Pancreas (tissue), 10 donors: ENCODE data around the gene RNF41. TPM values are rescaled to one million over a fixed set of nuclear protein-coding genes. Genes with fewer than 3 reads are reported as not detected.
"Not testable (repeated sequence)": the region's sequence is repeated elsewhere in the genome, so short reads cannot be mapped to it uniquely, and the experiment has no call there.

Experiments used
- ATAC-seq, 4 donors: fragments of 200-7000 bp; cut with Tn5 transposase; one replicate each; pipeline versions ENCODE4 v1.8.0 to v1.9.1; 2020; ENCODE audit warnings: mild to moderate bottlenecking in 4 of 4, moderate library complexity in 4 of 4
- DNase-seq, 6 donors: peaks; one replicate each; pipeline ENCODE4 v3.0.0-alpha.2; 2020
- FAIRE-seq: peaks from 2 replicates; lab custom pipeline; 2012; peaks lifted over from hg19 to GRCh38; lab: Jason Lieb, UNC
- H3K27ac ChIP-seq, 4 donors: fragments of 200-600 bp; sonication (generic); 1 replicate in 3 of 4; 2 replicates in 1 of 4; pipeline versions ENCODE4 v1.5.0 to v1.8.0; 2020
- H3K27me3 ChIP-seq, 4 donors: fragments of 200-600 bp; one replicate each; pipeline ENCODE4 v1.8.0; 2021
- H3K36me3 ChIP-seq, 3 donors: fragments of 200-600 bp; sonication (generic) in 1 of 3; one replicate each; pipeline versions ENCODE4 v1.5.0 to v1.8.0; 2020 to 2021
- H3K4me1 ChIP-seq, 3 donors: fragments of 200-600 bp; one replicate each; pipeline ENCODE4 v1.8.0; 2021
- H3K4me3 ChIP-seq, 4 donors: fragments of 200-600 bp; sonication (generic) in 2 of 4; one replicate each; pipeline versions ENCODE4 v1.5.0 to v1.8.0; 2020 to 2021
- H3K9me3 ChIP-seq, 4 donors: fragments of 200-600 bp; one replicate each; pipeline ENCODE4 v1.8.0; 2021
- WGBS, 2 donors: extraction: QIAGEN DNeasy Blood & Tissue Kit; methylation state at CpG; one replicate each; pipeline ENCODE4 v1.1.7; 2013; 5-methylcytosine and 5-hydroxymethylcytosine counted together
- intact Hi-C, 3 donors: fragments of 100-400 bp; cut with DNase I; formaldehyde crosslinking; loops; one replicate each; pipeline versions ENCODE4 v1.11.1 to v1.14.2; 2022
- polyA plus RNA-seq, 2 donors: library from polyadenylated mRNA; stranded (reverse); fragments of 200-250 nt; gene quantifications; one replicate each; pipeline ENCODE4 v1.2.3, GENCODE V29; 2013
- total RNA-seq, 6 donors: library from RNA; stranded (reverse); fragmentation: NEBNext Ultra II Directional in 4 of 6; extraction: Animal tissue kit (Norgen Biotek cat#: 25700) in 4 of 6; gene quantifications; one replicate each; pipeline versions ENCODE4 v1.2.1 to v1.2.4, GENCODE V29; 2021 to 2023
- TF ChIP-seq, protein P1 (sequence below), 4 donors: fragments of 200-600 bp; sonication (generic) in 3 of 4; IDR thresholded peaks; one replicate each; pipeline versions ENCODE4 v1.5.0 to v1.8.0; 2021; ENCODE audit warnings: antibody characterized with exemption in 4 of 4
- donor health status: healthy with polysubstance abuse.
- donor health status: DM: no; HTN: no; CAD: no; lungs with moderate emphysema.
- donor health status: DM: no; HTN: no; CAD: no.
- donor health status: control.
- donor health status: control.
- donor health status: Bipolar disorder and iron deficiency.
- donor health status: DM: yes; HTN: yes; CAD: no.
- donor health status: DM: no; HTN: no; CAD: no.
- donor health status: DM: no; HTN: no; CAD: no.
- donor health status: DM: yes; HTN: yes; CAD: no.

RNF41 gene
- total RNA-seq (10 to 100 TPM; 11.6 to 21.9 (median 16.7) TPM), polyA plus RNA-seq (10 to 100 TPM in 1 of 2 donors, 1 to 10 TPM in 1; 6.8 to 16.2 TPM)

DNA sequence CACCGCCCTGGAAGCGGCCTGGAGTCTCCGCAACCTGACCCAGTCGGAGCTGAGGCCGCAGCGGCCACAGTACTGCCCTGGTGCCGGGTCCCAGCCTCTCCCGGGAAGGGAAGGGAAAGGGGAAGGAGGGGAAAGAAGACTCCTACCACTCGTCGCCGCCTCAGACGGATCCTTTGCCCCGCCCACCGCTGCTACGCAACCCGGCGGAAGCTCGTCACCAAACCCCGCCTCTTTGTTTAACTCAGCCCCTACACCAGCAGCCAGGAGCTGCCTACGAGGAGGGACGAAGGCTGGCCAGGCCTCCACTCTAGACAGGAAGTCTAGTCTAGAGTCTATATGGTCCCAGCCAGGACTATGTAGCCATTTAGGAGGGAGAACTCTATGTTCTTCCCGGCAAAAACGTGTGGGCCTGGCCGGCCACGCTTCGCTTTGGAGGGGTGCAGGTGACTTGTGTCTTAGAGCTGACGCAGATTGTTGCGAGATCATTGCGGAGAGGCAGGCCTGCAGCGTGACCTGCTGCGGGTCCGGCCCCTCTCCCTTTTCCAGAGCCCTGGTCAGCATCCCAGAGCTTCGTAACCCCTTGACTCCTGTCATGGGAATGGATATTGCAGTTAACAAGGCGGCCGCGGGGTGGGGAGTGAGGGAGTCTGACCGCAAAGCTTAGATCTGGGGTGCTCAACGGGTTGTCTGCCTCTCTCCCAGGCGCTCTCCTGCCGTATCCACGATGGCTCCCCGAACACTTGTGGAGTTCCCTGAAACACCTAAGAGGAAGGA is at the start of gene RNF41:
RNF41 (minus strand) TSS at position 166 of the 774 bp plus-strand sequence. CDS start 7,875 bp downstream, outside the sequence.
- H3K36me3 ChIP-seq: no peaks in the 10 kb centered on the region
- intact Hi-C loops: no loop called here
- WGBS, 2 donors: 1 to 2% methylated on average over 35 to 42 of the region's 42 CpGs
- ATAC-seq (peak; percentile 81 to 92 (median 86)), DNase-seq (peak; percentile 95 to 98 (median 97)), FAIRE-seq (peak; percentile 82)
- H3K9me3 ChIP-seq: no peaks in the 10 kb centered on the region
- peaks cover 0 to 28% (median 10%) of the 10 kb centered on the region in 3 donors for H3K4me1 ChIP-seq
- H3K27ac ChIP-seq: peak within 1 kb of the TSS; percentile 89 to 99 (median 98)
- H3K27me3 ChIP-seq: no peaks in the 10 kb centered on the region
- TF ChIP-seq, protein P1, sequence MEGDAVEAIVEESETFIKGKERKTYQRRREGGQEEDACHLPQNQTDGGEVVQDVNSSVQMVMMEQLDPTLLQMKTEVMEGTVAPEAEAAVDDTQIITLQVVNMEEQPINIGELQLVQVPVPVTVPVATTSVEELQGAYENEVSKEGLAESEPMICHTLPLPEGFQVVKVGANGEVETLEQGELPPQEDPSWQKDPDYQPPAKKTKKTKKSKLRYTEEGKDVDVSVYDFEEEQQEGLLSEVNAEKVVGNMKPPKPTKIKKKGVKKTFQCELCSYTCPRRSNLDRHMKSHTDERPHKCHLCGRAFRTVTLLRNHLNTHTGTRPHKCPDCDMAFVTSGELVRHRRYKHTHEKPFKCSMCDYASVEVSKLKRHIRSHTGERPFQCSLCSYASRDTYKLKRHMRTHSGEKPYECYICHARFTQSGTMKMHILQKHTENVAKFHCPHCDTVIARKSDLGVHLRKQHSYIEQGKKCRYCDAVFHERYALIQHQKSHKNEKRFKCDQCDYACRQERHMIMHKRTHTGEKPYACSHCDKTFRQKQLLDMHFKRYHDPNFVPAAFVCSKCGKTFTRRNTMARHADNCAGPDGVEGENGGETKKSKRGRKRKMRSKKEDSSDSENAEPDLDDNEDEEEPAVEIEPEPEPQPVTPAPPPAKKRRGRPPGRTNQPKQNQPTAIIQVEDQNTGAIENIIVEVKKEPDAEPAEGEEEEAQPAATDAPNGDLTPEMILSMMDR (IDR thresholded peaks at IDR 0.05): no peak
- H3K4me3 ChIP-seq: peak within 1 kb of the TSS; percentile 42 to 69 (median 62)

DNA sequence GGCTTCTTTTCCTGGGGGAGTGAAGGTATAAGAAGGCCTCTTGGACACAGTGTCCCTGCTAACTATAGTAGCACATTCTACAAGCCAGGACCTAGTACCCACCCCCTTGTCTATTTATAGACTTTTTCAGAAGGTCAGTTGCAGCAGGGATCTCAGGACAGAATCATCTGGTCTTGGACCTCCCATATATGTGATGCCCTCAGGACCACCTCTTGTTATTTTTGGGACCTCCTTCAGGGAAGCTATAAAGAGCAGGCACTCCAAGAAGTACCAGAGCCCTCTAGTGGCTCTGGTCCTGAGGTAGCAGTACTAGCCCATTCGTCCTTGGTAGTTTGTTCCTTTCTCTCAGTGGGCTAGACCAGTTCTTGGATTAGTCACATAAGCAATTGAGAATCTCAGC is 49.3 kb upstream of the RNF41 start:
- ATAC-seq (no peak), DNase-seq (no peak), FAIRE-seq (no peak)
- Histone ChIP-seq H3K4me1 (no peaks in the 10 kb centered on the region), H3K27me3 (no peaks in the 10 kb centered on the region), H3K27ac (no peak overlapping the region), H3K36me3 (peaks cover 0 to 38% (median 31%) of the 10 kb centered on the region in 3 donors), H3K4me3 (no peak overlapping the region), H3K9me3 (no peaks in the 10 kb centered on the region)
- TF ChIP-seq, protein P1 (IDR thresholded peaks at IDR 0.05): no peak
- intact Hi-C loops: no loop called here
- 6 to 24% methylated on average over 1 of the region's 1 CpG for WGBS, 2 donors

DNA sequence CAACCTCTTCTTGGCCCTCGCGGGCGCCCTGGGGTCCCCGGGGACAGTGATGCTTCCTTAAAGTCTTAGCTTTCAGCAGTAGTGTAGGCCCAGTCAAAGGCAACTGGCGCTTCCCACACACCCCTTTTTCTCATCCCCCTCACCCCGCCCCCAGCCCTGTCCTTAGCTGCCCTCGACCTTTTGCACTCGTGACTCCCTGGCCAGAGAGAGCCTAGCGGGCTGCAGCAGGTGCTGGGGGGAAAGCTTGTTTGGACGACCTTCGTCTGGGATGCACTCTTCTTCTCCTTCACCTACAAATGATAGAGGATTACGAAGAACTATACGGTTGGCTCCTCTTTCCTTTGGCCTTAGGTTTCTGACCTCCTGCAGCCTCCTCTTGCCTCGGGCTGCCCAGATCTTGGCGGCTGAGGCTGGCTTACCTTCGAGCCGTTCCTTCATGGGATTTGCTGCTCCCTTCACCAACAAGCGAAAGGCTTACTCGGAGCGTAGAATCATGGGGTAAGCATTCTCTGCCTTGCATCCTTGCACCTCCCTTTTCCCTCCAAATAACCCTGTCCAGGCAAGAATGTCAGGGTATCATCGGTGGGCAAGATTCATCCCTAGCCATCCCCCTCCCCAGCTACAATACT is 45.8 kb upstream of the RNF41 start:
- H3K4me1 ChIP-seq: no peaks in the 10 kb centered on the region
- intact Hi-C loops: no loop called here
- peak overlapping the region; percentile 94 to 98 (median 94) for H3K27ac ChIP-seq
- H3K36me3 ChIP-seq: peaks cover 0 to 7% (median 4%) of the 10 kb centered on the region in 3 donors
- no peaks in the 10 kb centered on the region for H3K27me3 ChIP-seq
- peak in 3 of 4 donors; percentile 17 to 38 (median 17) for ATAC-seq
- peak overlapping the region; percentile 74 to 94 (median 81) for H3K4me3 ChIP-seq
- no peak for FAIRE-seq
- TF ChIP-seq, protein P1 (IDR thresholded peaks at IDR 0.05): no peak
- peak in 3 of 6 donors; percentile 43 to 54 (median 52) for DNase-seq
- WGBS, 2 donors: 16 to 18% methylated on average over 20 to 21 of the region's 21 CpGs
- H3K9me3 ChIP-seq: no peaks in the 10 kb centered on the region

DNA sequence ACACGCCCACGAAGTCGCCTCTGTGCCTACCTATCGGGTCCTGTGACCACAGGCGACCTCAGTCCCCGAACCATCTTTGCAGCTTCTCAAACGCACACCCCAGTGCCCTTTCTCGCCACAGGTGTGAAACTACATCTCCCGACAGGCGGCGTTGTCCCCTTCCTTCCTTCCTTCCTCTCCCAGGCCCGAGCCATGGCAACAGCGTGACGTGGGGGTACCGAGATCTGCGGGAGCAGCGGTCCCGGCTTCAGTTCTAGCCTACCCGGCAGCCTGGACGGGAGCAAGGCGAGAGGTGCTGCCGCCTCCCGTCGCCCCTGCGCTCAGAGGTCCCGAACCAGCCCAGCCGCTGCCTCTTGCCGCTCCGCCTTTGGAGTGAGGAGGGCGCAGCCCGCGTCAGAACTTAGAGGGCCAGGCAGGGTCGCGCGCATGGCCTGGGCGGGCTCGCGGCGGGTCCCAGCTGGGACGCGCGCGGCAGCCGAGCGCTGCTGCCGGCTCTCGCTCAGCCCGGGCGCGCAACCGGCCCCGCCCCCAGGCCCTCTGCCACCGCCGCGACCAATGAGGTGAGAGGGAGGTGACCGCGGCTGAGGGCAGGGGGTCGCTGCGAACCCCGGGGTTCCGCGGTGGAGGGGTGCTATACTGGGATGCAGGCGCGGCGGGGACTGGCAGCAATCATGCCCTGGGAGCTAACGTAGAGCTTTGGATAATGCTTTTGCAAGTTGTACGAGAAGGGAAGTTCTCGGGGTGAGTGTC is 45.1 kb upstream of the RNF41 start, which contains the start of gene COQ10A:
COQ10A (plus strand) TSS at position 250 of the 750 bp plus-strand sequence; CDS start at position 427, 177 bp downstream.
- no peak for FAIRE-seq
- no peaks in the 10 kb centered on the region for H3K27me3 ChIP-seq
- peaks cover 0 to 7% (median 0%) of the 10 kb centered on the region in 3 donors for H3K36me3 ChIP-seq
- peak; percentile 87 to 94 (median 90) for DNase-seq
- no peaks in the 10 kb centered on the region for H3K4me1 ChIP-seq
- ATAC-seq: peak; percentile 94 to 97 (median 94)
- intact Hi-C loops: no loop called here
- TF ChIP-seq, protein P1 (IDR thresholded peaks at IDR 0.05): peak; percentile 32 to 53 (median 52)
- H3K9me3 ChIP-seq: no peaks in the 10 kb centered on the region
- WGBS, 2 donors: 0 to 1% methylated on average over 34 to 68 of the region's 68 CpGs
- H3K27ac ChIP-seq: peak within 1 kb of the TSS; percentile 94 to 98 (median 94)
- peak within 1 kb of the TSS; percentile 74 to 94 (median 81) for H3K4me3 ChIP-seq

DNA sequence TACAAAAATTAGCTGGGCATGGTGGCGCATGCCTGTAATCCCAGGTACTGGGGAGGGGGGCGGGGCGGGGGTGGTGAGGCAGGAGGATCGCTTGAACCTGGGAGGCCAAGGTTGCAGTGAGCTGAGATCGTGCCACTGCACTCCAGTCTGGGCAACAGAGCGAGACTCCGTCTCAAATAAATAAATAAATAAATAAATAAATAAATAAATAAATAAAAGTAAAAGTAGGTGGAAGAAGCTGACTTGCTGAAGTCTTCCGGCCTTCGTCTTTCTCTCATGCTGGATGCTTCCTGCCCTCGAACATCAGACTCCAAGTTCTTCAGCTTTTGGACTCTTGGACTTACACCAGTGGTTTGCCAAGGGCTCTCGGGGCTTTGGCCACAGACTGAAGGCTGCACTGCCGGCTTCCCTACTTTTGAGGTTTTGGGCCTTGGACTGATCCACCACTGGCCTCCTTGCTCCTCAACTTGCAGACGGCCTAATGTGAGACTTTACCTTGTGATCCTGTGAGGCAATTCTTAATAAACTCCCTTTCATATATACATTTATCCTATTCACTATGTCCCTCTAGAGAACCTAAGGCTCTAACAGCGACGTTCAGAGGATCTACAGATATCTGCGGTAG is 44.5 kb upstream of the RNF41 start:
- FAIRE-seq, DNase-seq, H3K9me3 ChIP-seq, H3K27me3 ChIP-seq, intact Hi-C loops, H3K36me3 ChIP-seq, H3K4me1 ChIP-seq: not testable (repeated sequence)
- Histone ChIP-seq H3K27ac (peak overlapping the region; percentile 94 to 98 (median 94)), H3K4me3 (peak overlapping the region; percentile 74 to 94 (median 81))
- WGBS, 2 donors: 45 to 47% methylated on average over 16 of the region's 16 CpGs
- ATAC-seq: peak in 2 of 4 donors; percentile 1 to 3

DNA sequence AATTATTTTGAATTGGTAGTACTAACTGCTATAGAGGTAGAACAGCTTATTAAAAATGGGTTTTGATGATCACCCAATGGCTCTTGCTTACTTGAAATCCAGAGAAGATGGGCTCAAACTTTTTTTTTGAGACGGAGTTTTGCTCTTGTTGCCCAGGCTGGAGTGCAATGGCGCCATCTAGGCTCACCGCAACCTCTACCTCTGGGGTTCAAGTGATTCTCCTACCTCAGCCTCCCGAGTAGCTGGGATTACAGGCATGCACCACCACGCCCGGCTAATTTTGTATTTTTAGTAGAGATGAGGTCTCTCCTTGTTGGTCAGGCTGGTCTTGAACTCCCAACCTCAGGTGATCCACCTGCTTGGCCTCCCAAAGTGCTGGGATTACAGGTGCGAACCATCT is 41.2 kb upstream of the RNF41 start:
- 90 to 92% methylated on average over 7 of the region's 7 CpGs for WGBS, 2 donors
- ATAC-seq, H3K4me3 ChIP-seq, intact Hi-C loops, H3K27me3 ChIP-seq, H3K27ac ChIP-seq, H3K9me3 ChIP-seq, H3K4me1 ChIP-seq, H3K36me3 ChIP-seq, DNase-seq, FAIRE-seq: not testable (repeated sequence)
